IMR-90 (cell line): ENCODE data around the gene METTL8. TPM values are rescaled to one million over a fixed set of nuclear protein-coding genes. Genes with fewer than 3 reads are reported as not detected.

Source experiments
- ATAC-seq: fragments of 200-7000 bp; cut with Tn5 transposase; 2 replicates; pipeline ENCODE4 v1.9.1; 2020; ENCODE audit warnings: low read depth, mild to moderate bottlenecking, moderate library complexity
- BruUV-seq: library from RNA; stranded (reverse); fragments of 400-500 nt; replicated peaks from 2 replicates; lab custom pipeline; 2021; lab: Mats Ljungman, UMichigan
- CTCF ChIA-PET: fragments of 300-600 bp; formaldehyde crosslinking; extraction: SDS; loops from one replicate; lab custom pipeline; 2021; ENCODE audit warnings: antibody characterized with exemption; lab: Yijun Ruan, JAX
- POLR2A ChIA-PET: fragments of 300-600 bp; sonication (Branson Sonifier 250); formaldehyde crosslinking; loops from one replicate; lab custom pipeline; 2022; ENCODE audit warnings: antibody characterized with exemption; ENCODE audit not compliant: unreplicated experiment; lab: Charles Lee
- DNase-seq: peaks from one replicate; pipeline ENCODE4 v3.0.0; 2013
- H2AFZ ChIP-seq: replicated peaks from 2 replicates; pipeline ENCODE3; 2013; ENCODE audit warnings: low read length, mild to moderate bottlenecking; ENCODE audit not compliant: poor library complexity
- H2AK5ac ChIP-seq: 2 replicates; pipeline ENCODE4 v1.6.1; 2013; ENCODE audit warnings: low read depth, low read length, inconsistent platforms
- H2AK9ac ChIP-seq: replicated peaks from 2 replicates; pipeline ENCODE3; 2013; ENCODE audit warnings: mild to moderate bottlenecking, low read depth, low read length, moderate library complexity; ENCODE audit not compliant: poor library complexity
- H2BK120ac ChIP-seq: 2 replicates; pipeline ENCODE4 v1.6.1; 2013; ENCODE audit warnings: low read depth, low read length, inconsistent platforms
- H2BK15ac ChIP-seq: 3 replicates; pipeline ENCODE4 v1.6.1; 2013; ENCODE audit warnings: low read depth, low read length, inconsistent platforms
- H2BK20ac ChIP-seq: 2 replicates; pipeline ENCODE4 v1.6.1; 2013; ENCODE audit warnings: low read depth, mild to moderate bottlenecking, inconsistent platforms, low read length, moderate library complexity
- H2BK5ac ChIP-seq: 2 replicates; pipeline ENCODE4 v1.6.1; 2013; ENCODE audit warnings: mild to moderate bottlenecking, low read depth, low read length, inconsistent platforms; ENCODE audit not compliant: poor library complexity, severe bottlenecking
- H3K14ac ChIP-seq: replicated peaks from 2 replicates; pipeline ENCODE4 v1.6.1; 2013; ENCODE audit warnings: low read depth, low read length, inconsistent platforms
- H3K18ac ChIP-seq: 2 replicates; pipeline ENCODE4 v1.6.1; 2013; ENCODE audit warnings: low read depth, low read length, control low read depth
- H3K23ac ChIP-seq: 2 replicates; pipeline ENCODE4 v1.6.1; 2013; ENCODE audit warnings: low read depth, low read length, inconsistent platforms
- H3K27ac ChIP-seq: 2 replicates; pipeline ENCODE4 v1.5.1; 2013; ENCODE audit warnings: mild to moderate bottlenecking, control low read depth, low read length; ENCODE audit not compliant: insufficient read depth
- H3K27me3 ChIP-seq: 2 replicates; pipeline ENCODE4 v1.6.1; 2013; ENCODE audit warnings: low read length; ENCODE audit not compliant: control insufficient read depth, insufficient read depth
- H3K36me3 ChIP-seq: 2 replicates; pipeline ENCODE4 v1.6.1; 2013; ENCODE audit warnings: low read length, mixed read lengths; ENCODE audit not compliant: control insufficient read depth, insufficient read depth
- H3K4ac ChIP-seq: 2 replicates; pipeline ENCODE4 v1.6.1; 2013; ENCODE audit warnings: low read depth, low read length, inconsistent platforms
- H3K4me1 ChIP-seq: 2 replicates; pipeline ENCODE4 v1.6.1; 2013; ENCODE audit warnings: low read length, mixed read lengths; ENCODE audit not compliant: control insufficient read depth, insufficient read depth
- H3K4me2 ChIP-seq: 2 replicates; pipeline ENCODE4 v1.6.1; 2013; ENCODE audit warnings: low read depth, mild to moderate bottlenecking, control low read depth, low read length, moderate library complexity
- H3K4me3 ChIP-seq: 2 replicates; pipeline ENCODE4 v1.5.1; 2013; ENCODE audit warnings: low read depth, mild to moderate bottlenecking, control low read depth, low read length, moderate library complexity; ENCODE audit not compliant: insufficient read depth
- H3K56ac ChIP-seq: 2 replicates; pipeline ENCODE4 v1.6.1; 2013; ENCODE audit warnings: low read length, inconsistent platforms; ENCODE audit not compliant: insufficient read depth; ENCODE audit errors: extremely low read depth
- H3K79me1 ChIP-seq, 2 experiments: 2 replicates each; pipeline ENCODE4 v1.6.1; 2013; ENCODE audit warnings: low read length in 2 of 2, inconsistent platforms in 1 of 2, low read depth in 1 of 2
- H3K9ac ChIP-seq: 2 replicates; pipeline ENCODE4 v1.6.1; 2013; ENCODE audit warnings: low read depth, low read length, control low read depth
- H3K9me1 ChIP-seq: 2 replicates; pipeline ENCODE4 v1.6.1; 2013; ENCODE audit warnings: low read length, inconsistent platforms; ENCODE audit not compliant: insufficient read depth
- H3K9me3 ChIP-seq: 2 replicates; pipeline ENCODE4 v1.6.1; 2013; ENCODE audit warnings: low read length; ENCODE audit not compliant: control insufficient read depth, insufficient read depth
- H4K20me1 ChIP-seq: 2 replicates; pipeline ENCODE4 v1.6.1; 2013; ENCODE audit warnings: low read length, inconsistent platforms; ENCODE audit not compliant: insufficient read depth
- H4K5ac ChIP-seq: 2 replicates; pipeline ENCODE4 v1.6.1; 2013; ENCODE audit warnings: mild to moderate bottlenecking, low read depth, low read length, control low read depth
- H4K8ac ChIP-seq, 2 experiments: 2 replicates each; pipeline ENCODE4 v1.6.1; 2013; ENCODE audit warnings: low read depth in 2 of 2, low read length in 2 of 2, control low read depth in 1 of 2, inconsistent platforms in 1 of 2
- H4K91ac ChIP-seq: 2 replicates; pipeline ENCODE4 v1.6.1; 2013; ENCODE audit warnings: low read depth, low read length, inconsistent platforms; ENCODE audit not compliant: insufficient read depth
- BHLHE40 ChIP-seq: fragments of 150-350 bp; IDR thresholded peaks from 2 replicates; pipeline ENCODE4 v1.6.1; 2016; ENCODE audit warnings: mild to moderate bottlenecking, low read depth, low read length
- CEBPB ChIP-seq: IDR thresholded peaks from 2 replicates; pipeline ENCODE4 v1.6.1; 2012; ENCODE audit warnings: low read depth, low read length, improper control_type of control experiment
- CHD1 ChIP-seq: IDR thresholded peaks from 2 replicates; pipeline ENCODE4 v1.6.1; 2012; ENCODE audit warnings: low read depth, low read length, improper control_type of control experiment
- CTCF ChIP-seq: conservative IDR thresholded peaks from 2 replicates; pipeline ENCODE4 v1.5.1; 2012; ENCODE audit warnings: mild to moderate bottlenecking, low read depth, low read length, improper control_type of control experiment
- ELK1 ChIP-seq: fragments of 150-350 bp; IDR thresholded peaks from 2 replicates; pipeline ENCODE4 v1.6.1; 2016; ENCODE audit warnings: low read depth, mild to moderate bottlenecking, low read length, moderate library complexity, borderline replicate concordance
- FOS ChIP-seq: fragments of 150-350 bp; IDR thresholded peaks from 2 replicates; pipeline ENCODE4 v1.6.1; 2016; ENCODE audit warnings: low read depth, low read length
- MAFK ChIP-seq: IDR thresholded peaks from 2 replicates; pipeline ENCODE4 v1.6.1; 2012; ENCODE audit warnings: low read depth, low read length, improper control_type of control experiment
- MAZ ChIP-seq: IDR thresholded peaks from 2 replicates; pipeline ENCODE4 v1.6.1; 2012; ENCODE audit warnings: low read depth, mild to moderate bottlenecking, low read length, improper control_type of control experiment, moderate library complexity, borderline replicate concordance
- MXI1 ChIP-seq: IDR thresholded peaks from 2 replicates; pipeline ENCODE4 v1.6.1; 2012; ENCODE audit warnings: low read depth, mild to moderate bottlenecking, low read length, moderate library complexity, borderline replicate concordance
- NFE2L2 ChIP-seq: fragments of 150-350 bp; IDR thresholded peaks from 2 replicates; pipeline ENCODE4 v1.6.1; 2016; ENCODE audit warnings: low read depth, mild to moderate bottlenecking, low read length
- POLR2A ChIP-seq: IDR thresholded peaks from 2 replicates; pipeline ENCODE4 v1.6.1; 2012; ENCODE audit warnings: mild to moderate bottlenecking, low read depth, low read length
- RAD21 ChIP-seq: IDR thresholded peaks from 2 replicates; pipeline ENCODE4 v1.6.1; 2012; ENCODE audit warnings: low read length, improper control_type of control experiment
- RCOR1 ChIP-seq: IDR thresholded peaks from 2 replicates; pipeline ENCODE4 v1.6.1; 2012; ENCODE audit warnings: mild to moderate bottlenecking, low read length, improper control_type of control experiment; ENCODE audit not compliant: insufficient replicate concordance
- SMC3 ChIP-seq: fragments of 150-350 bp; IDR thresholded peaks from 2 replicates; pipeline ENCODE4 v1.6.1; 2016; ENCODE audit warnings: low read depth, mild to moderate bottlenecking, antibody characterized with exemption, low read length, moderate library complexity
- USF2 ChIP-seq: fragments of 150-350 bp; IDR thresholded peaks from 2 replicates; pipeline ENCODE4 v1.6.1; 2017; ENCODE audit warnings: mild to moderate bottlenecking, antibody characterized with exemption, low read length, low read depth
- WGBS, 2 experiments: methylation state at CpG; one replicate each; pipeline versions ENCODE4 v1.1.5 to v1.1.7; 2013; ENCODE audit warnings: missing lambda C conversion rate in 2 of 2; ENCODE audit not compliant: insufficient read length in 1 of 2; ENCODE audit errors: extremely low coverage in 2 of 2; 5-methylcytosine and 5-hydroxymethylcytosine counted together
- dilution Hi-C: fragments of 300-500 bp; cut with HindIII; formaldehyde crosslinking; loops from one replicate; pipeline ENCODE4 v1.14.3; 2018; ENCODE audit warnings: low sequenced_read_pairs; ENCODE audit not compliant: unreplicated experiment
- in situ Hi-C: fragments of 300-500 bp; cut with MboI; formaldehyde crosslinking; loops from 3 replicates; pipeline ENCODE4 v1.14.3; 2019; ENCODE audit warnings: low sequenced_read_pairs, inconsistent platforms, mixed read lengths
- intact Hi-C: fragments of 100-400 bp; cut with micrococcal nuclease; formaldehyde crosslinking; loops from 2 replicates; pipeline ENCODE4 v1.10.0; 2022
- polyA plus RNA-seq, 3 experiments: library from polyadenylated mRNA; depleted of rRNA; stranded (reverse); fragments of >200 nt; gene quantifications; 2 replicates each; pipeline ENCODE4 v1.2.3, GENCODE V29; 2012; ENCODE audit warnings: low replicate concordance in 1 of 3
- total RNA-seq: library from RNA; depleted of rRNA; stranded (reverse); fragments of >200 nt; gene quantifications from 2 replicates; pipeline ENCODE4 v1.2.3, GENCODE V29; 2012

The METTL8 gene
- total and polyA plus RNA-seq, 2 of the 4 experiments (the other 2 are of a cell fraction), result 6.9 to 10.6 TPM

- Histone ChIP-seq H4K5ac (no peak overlapping the region), H2BK5ac (no peak overlapping the region), H3K9me3 (no peaks in the 10 kb centered on the region), H2BK15ac (no peak overlapping the region), H3K18ac (no peak overlapping the region), H3K27ac (no peak overlapping the region), H2BK20ac (no peak overlapping the region), H3K23ac (no peak overlapping the region), H3K36me3 (0 out of 2 replicates have a peak, but pooled peaks cover 1% of the 10 kb centered on the region), H3K4me2 (no peak overlapping the region), H4K91ac (no peak overlapping the region), H2AFZ (no peak overlapping the region), H2AK5ac (no peak overlapping the region), H3K9me1 (peaks cover 8% of the 10 kb centered on the region; the same call in 1 of the 2 replicates), H3K4me3 (no peak overlapping the region), H3K14ac (no peak overlapping the region), H4K20me1 (no peaks in the 10 kb centered on the region), H3K79me1 (no peaks in the 10 kb centered on the region; a peak in 1 of 4 replicates), H3K4ac (no peak overlapping the region), H2AK9ac (no peak overlapping the region), H3K56ac (no peak overlapping the region), H2BK120ac (no peak overlapping the region), H3K9ac (no peak overlapping the region), H4K8ac (no peak overlapping the region), H3K27me3 (no peaks in the 10 kb centered on the region), H3K4me1 (peaks cover 2% of the 10 kb centered on the region)
- dilution Hi-C loops, result no loop called here
- no CpG with 5 or more reads among the region's 1 CpG for WGBS, 2 experiments
- no peak for TF ChIP-seq ELK1
- TF ChIP-seq MAZ, result no peak
- no peak for TF ChIP-seq FOS
- TF ChIP-seq RAD21, result no peak
- TF ChIP-seq SMC3, result no peak
- no peak for TF ChIP-seq POLR2A
- TF ChIP-seq CHD1, result no peak
- TF ChIP-seq RCOR1, result no peak
- no peak for TF ChIP-seq MAFK
- no peak for TF ChIP-seq BHLHE40
- no peak for TF ChIP-seq USF2
- TF ChIP-seq MXI1, result no peak
- no peak for TF ChIP-seq NFE2L2
- TF ChIP-seq CTCF, result no peak
- no peak for TF ChIP-seq CEBPB
- ChIA-PET POLR2A (no interaction called here), CTCF (no interaction called here)
- in situ Hi-C loops, result no loop called here
- intact Hi-C loops, result no loop called here
- ATAC-seq, result no peak
- DNase-seq, result no peak
- BruUV-seq, result no TSS peak
Measured at GRCh38 chr2:171480908-171481307, 47.1 kb upstream of the METTL8 start.
